H1 (cell line): ENCODE data around the gene COL20A1.

Experiments used
- BRCA1 ChIP-seq: IDR thresholded peaks from 2 replicates; pipeline ENCODE4 v1.6.1; 2012; ENCODE audit warnings: low read depth, low read length, improper control_type of control experiment
- EZH2 ChIP-seq: fragments of 200-600 bp; sonication (generic); IDR thresholded peaks from 2 replicates; pipeline ENCODE4 v1.7.1; 2012; ENCODE audit warnings: low read depth, mild to moderate bottlenecking, moderate library complexity, low read length, inconsistent platforms; ENCODE audit not compliant: severe bottlenecking
- GTF2F1 ChIP-seq: IDR thresholded peaks from 2 replicates; pipeline ENCODE4 v1.6.1; 2012; ENCODE audit warnings: low read depth, low read length, improper control_type of control experiment, borderline replicate concordance
- JUN ChIP-seq: IDR thresholded peaks from 2 replicates; pipeline ENCODE4 v1.6.1; 2011; ENCODE audit warnings: low read depth, mild to moderate bottlenecking, improper control_type of control experiment, low read length
- MAFK ChIP-seq: IDR thresholded peaks from 2 replicates; pipeline ENCODE4 v1.6.1; 2012; ENCODE audit warnings: low read depth, mild to moderate bottlenecking, improper control_type of control experiment, low read length
- NANOG ChIP-seq: IDR thresholded peaks from 2 replicates; pipeline ENCODE4 v1.6.1; 2011; ENCODE audit warnings: low read length, low read depth, mild to moderate bottlenecking, inconsistent platforms; ENCODE audit not compliant: insufficient read depth, poor library complexity, severe bottlenecking
- NRF1 ChIP-seq: IDR thresholded peaks from 2 replicates; pipeline ENCODE4 v1.6.1; 2011; ENCODE audit warnings: mild to moderate bottlenecking, low read depth, low read length, improper control_type of control experiment
- POLR2A ChIP-seq, 2 experiments: IDR thresholded peaks; 1 replicate in 1 of 2; 2 replicates in 1 of 2; pipeline ENCODE4 v1.6.1; 2011; ENCODE audit warnings: low read depth in 2 of 2, low read length in 2 of 2, mild to moderate bottlenecking in 2 of 2; ENCODE audit errors: control extremely low read depth in 1 of 2
- POLR2AphosphoS5 ChIP-seq: IDR thresholded peaks from 2 replicates; pipeline ENCODE4 v1.6.1; 2011; ENCODE audit warnings: low read depth, low read length
- SIX5 ChIP-seq: IDR thresholded peaks from 2 replicates; pipeline ENCODE4 v1.6.1; 2011; ENCODE audit warnings: mild to moderate bottlenecking, low read depth, low read length
- SUZ12 ChIP-seq: fragments of 200-600 bp; sonication (generic); IDR thresholded peaks from 2 replicates; pipeline ENCODE4 v1.6.1; 2012; ENCODE audit warnings: mild to moderate bottlenecking, inconsistent platforms, low read length, moderate library complexity, mixed read lengths
- TF ChIP-seq, protein P1 (sequence below), 3 experiments: IDR thresholded peaks; 1 replicate in 2 of 3; 2 replicates in 1 of 3; pipeline versions ENCODE4 v1.5.1 to v1.6.1; 2011; ENCODE audit warnings: low read length in 3 of 3, mild to moderate bottlenecking in 3 of 3, inconsistent platforms in 2 of 3, low read depth in 1 of 3, moderate library complexity in 1 of 3; ENCODE audit not compliant: insufficient read depth in 1 of 3; ENCODE audit errors: control extremely low read depth in 1 of 3
- TF ChIP-seq, protein P2 (sequence below): IDR thresholded peaks from 2 replicates; pipeline ENCODE4 v1.6.1; 2011; ENCODE audit warnings: low read length, improper control_type of control experiment

DNA sequence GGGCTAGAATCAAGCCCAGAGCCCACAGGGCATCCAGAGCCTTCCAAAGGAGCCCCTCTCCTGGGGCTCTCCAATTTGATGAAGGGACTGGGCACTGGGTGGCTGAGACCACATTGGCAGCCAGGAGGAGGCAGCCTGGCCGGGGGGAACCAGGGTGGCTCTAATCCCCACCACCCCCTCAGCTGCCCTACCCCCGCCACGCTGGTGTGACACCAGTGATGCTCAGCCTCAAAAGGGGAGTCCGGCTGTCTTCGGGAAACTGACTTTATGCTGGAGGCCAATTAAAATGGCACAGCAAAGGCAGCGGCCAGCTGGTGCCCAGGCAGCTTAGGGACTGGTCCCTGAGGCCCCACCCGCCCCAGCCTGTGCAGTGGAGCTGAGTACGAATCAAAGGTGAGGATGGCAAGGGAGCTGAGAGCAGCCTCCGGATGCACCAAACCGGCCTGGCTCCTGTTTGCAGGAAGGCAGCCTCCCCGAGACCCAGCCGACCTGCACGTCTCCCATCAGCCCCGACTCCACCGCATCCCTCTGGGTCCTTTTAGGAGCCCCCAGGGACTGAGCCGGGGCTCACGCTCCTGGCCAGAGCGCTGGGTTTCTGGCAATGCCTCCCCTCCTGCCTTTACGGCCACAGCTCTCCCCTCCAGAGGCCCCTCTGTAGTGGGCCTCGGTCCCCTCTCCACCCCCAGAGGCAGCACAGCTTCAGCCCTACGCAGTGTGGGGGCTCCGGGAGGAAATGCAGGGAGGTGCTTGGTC is 39.7 kb downstream of the COL20A1 start:
- TF ChIP-seq SIX5: no peak
- no peak for TF ChIP-seq MAFK
- TF ChIP-seq JUN: no peak
- no peak for TF ChIP-seq SUZ12
- no peak for TF ChIP-seq POLR2A (IDR thresholded peaks at IDR 0.05; ENCODE audit: control extremely low read depth in 1 of 2, low read depth in 2 of 2, low read length in 2 of 2)
- TF ChIP-seq, protein P1, sequence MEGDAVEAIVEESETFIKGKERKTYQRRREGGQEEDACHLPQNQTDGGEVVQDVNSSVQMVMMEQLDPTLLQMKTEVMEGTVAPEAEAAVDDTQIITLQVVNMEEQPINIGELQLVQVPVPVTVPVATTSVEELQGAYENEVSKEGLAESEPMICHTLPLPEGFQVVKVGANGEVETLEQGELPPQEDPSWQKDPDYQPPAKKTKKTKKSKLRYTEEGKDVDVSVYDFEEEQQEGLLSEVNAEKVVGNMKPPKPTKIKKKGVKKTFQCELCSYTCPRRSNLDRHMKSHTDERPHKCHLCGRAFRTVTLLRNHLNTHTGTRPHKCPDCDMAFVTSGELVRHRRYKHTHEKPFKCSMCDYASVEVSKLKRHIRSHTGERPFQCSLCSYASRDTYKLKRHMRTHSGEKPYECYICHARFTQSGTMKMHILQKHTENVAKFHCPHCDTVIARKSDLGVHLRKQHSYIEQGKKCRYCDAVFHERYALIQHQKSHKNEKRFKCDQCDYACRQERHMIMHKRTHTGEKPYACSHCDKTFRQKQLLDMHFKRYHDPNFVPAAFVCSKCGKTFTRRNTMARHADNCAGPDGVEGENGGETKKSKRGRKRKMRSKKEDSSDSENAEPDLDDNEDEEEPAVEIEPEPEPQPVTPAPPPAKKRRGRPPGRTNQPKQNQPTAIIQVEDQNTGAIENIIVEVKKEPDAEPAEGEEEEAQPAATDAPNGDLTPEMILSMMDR (IDR thresholded peaks at IDR 0.05; ENCODE audit: control extremely low read depth in 1 of 3, insufficient read depth in 1 of 3, low read depth in 1 of 3, low read length in 3 of 3): no peak
- TF ChIP-seq, protein P2, sequence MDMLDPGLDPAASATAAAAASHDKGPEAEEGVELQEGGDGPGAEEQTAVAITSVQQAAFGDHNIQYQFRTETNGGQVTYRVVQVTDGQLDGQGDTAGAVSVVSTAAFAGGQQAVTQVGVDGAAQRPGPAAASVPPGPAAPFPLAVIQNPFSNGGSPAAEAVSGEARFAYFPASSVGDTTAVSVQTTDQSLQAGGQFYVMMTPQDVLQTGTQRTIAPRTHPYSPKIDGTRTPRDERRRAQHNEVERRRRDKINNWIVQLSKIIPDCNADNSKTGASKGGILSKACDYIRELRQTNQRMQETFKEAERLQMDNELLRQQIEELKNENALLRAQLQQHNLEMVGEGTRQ: no peak
- TF ChIP-seq EZH2: no peak
- no peak for TF ChIP-seq POLR2AphosphoS5
- no peak for TF ChIP-seq NANOG
- no peak for TF ChIP-seq NRF1
- no peak for TF ChIP-seq BRCA1
- TF ChIP-seq GTF2F1: no peak
